AG09309 (cell line): ENCODE results near the gene KCNG3.

Experiments
- DNase-seq: peaks from one replicate; pipeline ENCODE4 v3.0.0-alpha.2; 2010; ENCODE audit warnings: low read depth
- H3K4me3 ChIP-seq: 2 replicates; pipeline ENCODE4 v1.5.1; 2011; ENCODE audit warnings: mild to moderate bottlenecking, low read depth, low read length, moderate library complexity; ENCODE audit not compliant: control insufficient read depth
- CTCF ChIP-seq: IDR thresholded peaks from 2 replicates; pipeline ENCODE4 v1.5.1; 2011; ENCODE audit warnings: mild to moderate bottlenecking, low read depth, low read length, inconsistent platforms; ENCODE audit not compliant: insufficient read depth, control insufficient read depth; ENCODE audit errors: missing control alignments

Gene KCNG3

GRCh38 chr2:42516418-42516901, 22.7 kb upstream of the KCNG3 start:
- DNase-seq: no peak
- H3K4me3 ChIP-seq: no peak overlapping the region
- TF ChIP-seq CTCF: no peak

GRCh38 chr2:42513252-42513918, 19.6 kb upstream of the KCNG3 start:
- TF ChIP-seq CTCF: peak; percentile 79
- H3K4me3 ChIP-seq: no peak overlapping the region
- DNase-seq: peak; percentile 18

- no peak for DNase-seq
- no peak overlapping the region for H3K4me3 ChIP-seq
- no peak for TF ChIP-seq CTCF
Measured at GRCh38 chr2:42510608-42511243, 16.9 kb upstream of the KCNG3 start.

GRCh38 chr2:42510191-42510590, 16.4 kb upstream of the KCNG3 start:
- DNase-seq: no peak
- no peak for TF ChIP-seq CTCF
- H3K4me3 ChIP-seq: no peak overlapping the region

GRCh38 chr2:42504364-42505230, 10.8 kb upstream of the KCNG3 start:
- TF ChIP-seq CTCF: no peak
- no peak overlapping the region for H3K4me3 ChIP-seq
- DNase-seq: no peak

GRCh38 chr2:42503291-42503690, 9.5 kb upstream of the KCNG3 start:
- TF ChIP-seq CTCF: no peak

More at GRCh38 chr2:42503291-42503690, 9.5 kb upstream of the KCNG3 start:
- DNase-seq: no peak
- no peak overlapping the region for H3K4me3 ChIP-seq
